GM12878 (cell line): ENCODE results near the gene FAM162B. TPM values are rescaled to one million over a fixed set of nuclear protein-coding genes. Genes with fewer than 3 reads are reported as not detected.

ENCODE experiments used
- ATAC-seq: fragments of 200-7000 bp; cut with Tn5 transposase; 3 replicates; pipeline ENCODE4 v1.9.1; 2020; ENCODE audit warnings: mild to moderate bottlenecking, moderate library complexity
- BruUV-seq: library from RNA; stranded (reverse); fragments of 400-500 nt; replicated peaks from 2 replicates; lab custom pipeline; 2021; lab: Mats Ljungman, UMichigan
- CTCF ChIA-PET: fragments of 300-600 bp; sonication (Branson Sonifier 250); formaldehyde crosslinking; extraction: SDS; loops from one replicate; lab custom pipeline; 2021; ENCODE audit warnings: inconsistent platforms; lab: Yijun Ruan, JAX
- POLR2A ChIA-PET: fragments of 350-600 bp; formaldehyde crosslinking; extraction: SDS; loops from one replicate; lab custom pipeline; 2021; ENCODE audit warnings: inconsistent platforms; lab: Charles Lee
- RAD21 ChIA-PET: fragments of 300-600 bp; sonication (Branson Sonifier 250); formaldehyde crosslinking; loops from one replicate; lab custom pipeline; 2023; ENCODE audit warnings: antibody characterized with exemption; ENCODE audit not compliant: unreplicated experiment; lab: Charles Lee
- SMC1A ChIA-PET: fragments of 300-600 bp; sonication (Branson Sonifier 250); formaldehyde crosslinking; loops from one replicate; lab custom pipeline; 2023; ENCODE audit not compliant: unreplicated experiment, uncharacterized antibody; lab: Charles Lee
- DNase-seq: peaks from one replicate; pipeline ENCODE4 v3.0.0-alpha.2; 2011; ENCODE audit warnings: low read depth, low spot score
- FAIRE-seq: peaks from 3 replicates; lab custom pipeline; 2011; peaks lifted over from hg19 to GRCh38; lab: Jason Lieb, UNC
- H2AFZ ChIP-seq: 2 replicates; pipeline ENCODE4 v1.6.0; 2011; ENCODE audit warnings: low read depth, low read length, control low read depth; ENCODE audit not compliant: control insufficient read depth
- H3K27ac ChIP-seq: 2 replicates; pipeline ENCODE4 v1.5.1; 2011; ENCODE audit warnings: control low read depth; ENCODE audit not compliant: control insufficient read depth, insufficient read depth
- H3K27me3 ChIP-seq, 2 experiments: replicated peaks in 1 of 2; 2 replicates each; pipeline versions ENCODE4 v1.6.0 to v1.6.1; 2011; ENCODE audit warnings: low read length in 1 of 2; ENCODE audit not compliant: control insufficient read depth in 2 of 2, insufficient read depth in 2 of 2
- H3K36me3 ChIP-seq, 2 experiments: 2 replicates each; pipeline ENCODE4 v1.5.1; 2011; ENCODE audit warnings: low read length in 1 of 2; ENCODE audit not compliant: control insufficient read depth in 2 of 2, insufficient read depth in 2 of 2
- H3K4me1 ChIP-seq: 2 replicates; pipeline ENCODE4 v1.6.1; 2011; ENCODE audit warnings: mild to moderate bottlenecking, low read length, moderate library complexity, mixed read lengths; ENCODE audit not compliant: control insufficient read depth, insufficient read depth
- H3K4me2 ChIP-seq: 2 replicates; pipeline ENCODE4 v1.6.0; 2011; ENCODE audit warnings: control low read depth; ENCODE audit not compliant: control insufficient read depth, insufficient read depth
- H3K4me3 ChIP-seq: fragments of 200-600 bp; sonication (generic); 2 replicates; pipeline ENCODE4 v1.5.1; 2016
- H3K79me2 ChIP-seq: 2 replicates; pipeline ENCODE4 v1.6.0; 2011; ENCODE audit warnings: low read length; ENCODE audit not compliant: control insufficient read depth, insufficient read depth
- H3K9ac ChIP-seq: 2 replicates; pipeline ENCODE4 v1.8.0; 2011; ENCODE audit warnings: low read length, control low read depth, mixed read lengths; ENCODE audit not compliant: control insufficient read depth, insufficient read depth
- H3K9me3 ChIP-seq: replicated peaks from 3 replicates; pipeline ENCODE4 v1.5.1; 2011; ENCODE audit warnings: mild to moderate bottlenecking, low read length; ENCODE audit not compliant: control insufficient read depth, insufficient read depth
- H4K20me1 ChIP-seq: 2 replicates; pipeline ENCODE4 v1.6.0; 2011; ENCODE audit not compliant: control insufficient read depth, insufficient read depth
- ASH2L ChIP-seq: fragments of 300-600, 200-600 bp; sonication (generic); IDR thresholded peaks from 2 replicates; pipeline ENCODE4 v1.6.1; 2017; ENCODE audit warnings: low read depth, mild to moderate bottlenecking, borderline replicate concordance
- BHLHE40 ChIP-seq, 2 experiments: fragments of 450-650 bp in 1 of 2; IDR thresholded peaks; 2 replicates each; pipeline ENCODE4 v1.6.1; 2011 to 2017; ENCODE audit warnings: low read depth in 2 of 2, borderline replicate concordance in 1 of 2, improper control_type of control experiment in 1 of 2, low read length in 1 of 2, mild to moderate bottlenecking in 1 of 2
- CEBPB ChIP-seq, 2 experiments: fragments of 150-350 bp in 1 of 2; IDR thresholded peaks; 2 replicates each; pipeline ENCODE4 v1.6.1; 2012 to 2014; ENCODE audit warnings: low read depth in 2 of 2, low read length in 2 of 2, borderline replicate concordance in 1 of 2, inconsistent platforms in 1 of 2
- CHD2 ChIP-seq: IDR thresholded peaks from 2 replicates; pipeline ENCODE4 v1.6.1; 2011; ENCODE audit warnings: low read depth, low read length, improper control_type of control experiment, borderline replicate concordance
- EED ChIP-seq: sonication (generic); IDR thresholded peaks from 2 replicates; pipeline ENCODE4 v1.6.1; 2016; ENCODE audit warnings: antibody characterized with exemption, low read depth
- IRF4 ChIP-seq: IDR thresholded peaks from 2 replicates; pipeline ENCODE4 v1.6.1; 2011; ENCODE audit warnings: low read depth, low read length
- NFYA ChIP-seq: IDR thresholded peaks from 2 replicates; pipeline ENCODE4 v1.6.1; 2011; ENCODE audit warnings: low read depth, mild to moderate bottlenecking, low read length, improper control_type of control experiment, borderline replicate concordance
- POLR2A ChIP-seq: IDR thresholded peaks from 2 replicates; pipeline ENCODE4 v1.6.1; 2011; ENCODE audit warnings: low read depth, mild to moderate bottlenecking, low read length
- POLR2AphosphoS5 ChIP-seq: IDR thresholded peaks from 2 replicates; pipeline ENCODE4 v1.6.1; 2011; ENCODE audit warnings: mild to moderate bottlenecking, low read length, inconsistent platforms
- RCOR1 ChIP-seq: conservative IDR thresholded peaks from 2 replicates; pipeline ENCODE4 v1.6.1; 2012; ENCODE audit warnings: low read depth, low read length, improper control_type of control experiment
- RFX5 ChIP-seq: IDR thresholded peaks from 2 replicates; pipeline ENCODE4 v1.6.1; 2011; ENCODE audit warnings: low read depth, low read length, improper control_type of control experiment
- TCF12 ChIP-seq: IDR thresholded peaks from 2 replicates; pipeline ENCODE4 v1.6.1; 2011; ENCODE audit warnings: low read depth, mild to moderate bottlenecking, low read length
- ZNF384 ChIP-seq: IDR thresholded peaks from 2 replicates; pipeline ENCODE4 v1.6.1; 2012; ENCODE audit warnings: low read depth, mild to moderate bottlenecking, low read length, improper control_type of control experiment, borderline replicate concordance
- WGBS: methylation state at CpG from one replicate; pipeline ENCODE4 v1.1.6; 2016; ENCODE audit warnings: low lambda C conversion rate; ENCODE audit not compliant: insufficient replicate concordance, insufficient coverage; ENCODE audit errors: missing lambda C conversion rate; 5-methylcytosine and 5-hydroxymethylcytosine counted together
- in situ Hi-C: fragments of 300-500 bp; cut with MboI; formaldehyde crosslinking; loops from 9 replicates; pipeline ENCODE4 v1.14.3; 2018; ENCODE audit warnings: mixed read lengths
- intact Hi-C: fragments of 100-400 bp; cut with micrococcal nuclease; formaldehyde crosslinking; loops from one replicate; pipeline ENCODE4 v1.14.2; 2022; ENCODE audit not compliant: unreplicated experiment
- polyA plus RNA-seq, 11 experiments: library from polyadenylated mRNA; depleted of rRNA in 4 of 11; unstranded in 6 of 11; stranded (reverse) in 5 of 11; fragments of >200 nt; fragmentation: Nextera tagmentation in 4 of 11; fragmentation: Illumina TruSeq in 1 of 11; extraction: Ambion mirVana in 4 of 11; extraction: Trizol in 1 of 11; gene quantifications; 1 replicate in 1 of 11; 2 replicates in 10 of 11; pipeline versions ENCODE4 v1.2.1 to v1.2.3, GENCODE V29; 2011 to 2016; ENCODE audit warnings: inconsistent platforms in 2 of 11, missing spikeins in 2 of 11, low read depth in 1 of 11
- total RNA-seq, 4 experiments: library from RNA; depleted of rRNA in 3 of 4; stranded (reverse); fragments of >200 nt in 3 of 4; fragmentation: Illumina TruSeq in 1 of 4; extraction: Trizol in 1 of 4; gene quantifications; 2 replicates each; pipeline versions ENCODE4 v1.2.1 to v1.2.3, GENCODE V29; 2013 to 2021

The FAM162B gene
- total and polyA plus RNA-seq, 10 of the 15 experiments (the other 5 are each of a cell fraction or from before 2014, with no cell fraction given): not detected

- CTCF ChIA-PET: no interaction called here
- no peaks in the 10 kb centered on the region for H3K27me3 ChIP-seq
- intact Hi-C loops (no loop called here), in situ Hi-C loops (no loop called here)
- WGBS: 0% methylated on average over 1 of the region's 1 CpG
- FAIRE-seq: no peak
- no peaks in the 10 kb centered on the region for H3K79me2 ChIP-seq
- H3K4me2 ChIP-seq: no peak overlapping the region
- H3K4me3 ChIP-seq: no peak overlapping the region
- TF ChIP-seq ZNF384 (no peak), NFYA (no peak), BHLHE40 (IDR thresholded peaks at IDR 0.05; ENCODE audit: borderline replicate concordance in 1 of 2, low read depth in 2 of 2, low read length in 1 of 2) (no peak), CHD2 (no peak), RFX5 (no peak), POLR2AphosphoS5 (no peak), POLR2A (no peak), RCOR1 (no peak), TCF12 (no peak), IRF4 (no peak), ASH2L (no peak), EED (no peak), CEBPB (IDR thresholded peaks at IDR 0.05; ENCODE audit: borderline replicate concordance in 1 of 2, low read depth in 2 of 2, low read length in 2 of 2) (no peak)
- TF ChIP-seq, all 136 proteins: peak for 0
- Histone ChIP-seq H3K9ac (no peak overlapping the region), H3K4me1 (no peaks in the 10 kb centered on the region), H3K9me3 (no peaks in the 10 kb centered on the region), H2AFZ (no peak overlapping the region), H3K36me3 (no peaks in the 10 kb centered on the region), H3K27ac (no peak overlapping the region), H4K20me1 (no peaks in the 10 kb centered on the region)
- ChIA-PET SMC1A (no interaction called here), POLR2A (no interaction called here), RAD21 (no interaction called here)
- no TSS peak for BruUV-seq
- DNase-seq (no peak), ATAC-seq (no peak)
Observed at GRCh38 chr6:116773886-116774285, 8.4 kb upstream of the FAM162B start.
